Neuronal stem cell (in vitro differentiated cells): Measurements from ENCODE around the gene TM2D3.

Experiments used
- DNase-seq: peaks from one replicate; pipeline ENCODE4 v3.0.0-alpha.2; 2013; ENCODE audit warnings: low spot score
- H2AFZ ChIP-seq: one replicate; pipeline ENCODE4 v1.6.1; 2013; ENCODE audit warnings: mild to moderate bottlenecking, low read length, inconsistent platforms
- H2AK5ac ChIP-seq: 2 replicates; pipeline ENCODE4 v1.6.1; 2013; ENCODE audit warnings: low read depth, mild to moderate bottlenecking, inconsistent platforms, low read length, moderate library complexity, mixed read lengths
- H2BK120ac ChIP-seq: 2 replicates; pipeline ENCODE4 v1.6.1; 2013; ENCODE audit warnings: low read depth, mild to moderate bottlenecking, inconsistent platforms, low read length, moderate library complexity, mixed read lengths
- H2BK12ac ChIP-seq: one replicate; pipeline ENCODE4 v1.6.1; 2013; ENCODE audit warnings: low read length, inconsistent platforms
- H2BK15ac ChIP-seq: 2 replicates; pipeline ENCODE4 v1.6.1; 2013; ENCODE audit warnings: mild to moderate bottlenecking, low read length, inconsistent platforms, mixed read lengths
- H2BK5ac ChIP-seq: one replicate; pipeline ENCODE4 v1.6.1; 2013; ENCODE audit warnings: inconsistent platforms, mild to moderate bottlenecking, low read length, moderate library complexity
- H3K14ac ChIP-seq: one replicate; pipeline ENCODE4 v1.6.1; 2013; ENCODE audit warnings: low read length, inconsistent platforms
- H3K18ac ChIP-seq: 2 replicates; pipeline ENCODE4 v1.6.1; 2013; ENCODE audit warnings: low read length, inconsistent platforms
- H3K23ac ChIP-seq: 2 replicates; pipeline ENCODE4 v1.6.1; 2013; ENCODE audit warnings: low read depth, mild to moderate bottlenecking, mixed read lengths, low read length, inconsistent platforms; ENCODE audit not compliant: poor library complexity
- H3K27ac ChIP-seq: replicated peaks from 3 replicates; pipeline ENCODE4 v1.5.1; 2013; ENCODE audit warnings: low read length, inconsistent platforms
- H3K27me3 ChIP-seq, 3 experiments: 2 replicates each; pipeline ENCODE4 v1.6.1; 2013; ENCODE audit warnings: low read length in 3 of 3, mild to moderate bottlenecking in 2 of 3, inconsistent platforms in 1 of 3, low read depth in 1 of 3, mixed read lengths in 1 of 3, moderate library complexity in 1 of 3; ENCODE audit not compliant: control insufficient read depth in 3 of 3, insufficient read depth in 3 of 3
- H3K36me3 ChIP-seq, 2 donors: replicated peaks in 1 of 2; 2 replicates each; pipeline ENCODE4 v1.6.1; 2013; ENCODE audit warnings: low read length in 2 of 2; ENCODE audit not compliant: control insufficient read depth in 2 of 2, insufficient read depth in 2 of 2
- H3K4ac ChIP-seq: 2 replicates; pipeline ENCODE4 v1.6.1; 2013; ENCODE audit warnings: inconsistent platforms, mild to moderate bottlenecking, low read length, moderate library complexity
- H3K4me1 ChIP-seq, 2 donors: 1 replicate in 1 of 2; 2 replicates in 1 of 2; pipeline ENCODE4 v1.6.1; 2013; ENCODE audit warnings: low read length in 2 of 2, low read depth in 1 of 2; ENCODE audit not compliant: control insufficient read depth in 2 of 2, insufficient read depth in 1 of 2
- H3K4me2 ChIP-seq: one replicate; pipeline ENCODE4 v1.6.1; 2013; ENCODE audit warnings: mild to moderate bottlenecking, low read length, inconsistent platforms; ENCODE audit not compliant: insufficient read depth, poor library complexity, severe bottlenecking
- H3K4me3 ChIP-seq, 2 donors: 2 replicates each; pipeline ENCODE4 v1.5.1; 2013; ENCODE audit warnings: low read length in 2 of 2, mild to moderate bottlenecking in 2 of 2, inconsistent platforms in 1 of 2, moderate library complexity in 1 of 2
- H3K79me1 ChIP-seq: one replicate; pipeline ENCODE4 v1.6.1; 2013; ENCODE audit warnings: low read depth, mild to moderate bottlenecking, inconsistent platforms, low read length, moderate library complexity
- H3K9ac ChIP-seq: one replicate; pipeline ENCODE4 v1.6.1; 2013; ENCODE audit warnings: mild to moderate bottlenecking, low read depth, low read length, inconsistent platforms; ENCODE audit not compliant: poor library complexity
- H3K9me3 ChIP-seq, 2 donors: replicated peaks in 1 of 2; 2 replicates each; pipeline versions ENCODE3 to v1.6.1; 2013; ENCODE audit warnings: low read length in 2 of 2, mild to moderate bottlenecking in 2 of 2, inconsistent platforms in 1 of 2, low read depth in 1 of 2, mixed read lengths in 1 of 2, moderate library complexity in 1 of 2; ENCODE audit not compliant: control insufficient read depth in 2 of 2, insufficient read depth in 1 of 2
- H4K8ac ChIP-seq: one replicate; pipeline ENCODE4 v1.6.1; 2013; ENCODE audit warnings: low read depth, mild to moderate bottlenecking, inconsistent platforms, low read length, moderate library complexity
- H4K91ac ChIP-seq: one replicate; pipeline ENCODE4 v1.6.1; 2013; ENCODE audit warnings: low read length, low read depth, mild to moderate bottlenecking, inconsistent platforms; ENCODE audit not compliant: poor library complexity
- WGBS, 2 donors: extraction: QIAGEN DNeasy Blood & Tissue Kit; methylation state at CpG; one replicate each; pipeline ENCODE4 v1.1.7; 2013; ENCODE audit warnings: missing lambda C conversion rate in 2 of 2, mixed read lengths in 1 of 2; ENCODE audit not compliant: insufficient read length in 2 of 2, insufficient replicate concordance in 1 of 2; ENCODE audit errors: extremely low coverage in 2 of 2; 5-methylcytosine and 5-hydroxymethylcytosine counted together

TM2D3 gene

DNA sequence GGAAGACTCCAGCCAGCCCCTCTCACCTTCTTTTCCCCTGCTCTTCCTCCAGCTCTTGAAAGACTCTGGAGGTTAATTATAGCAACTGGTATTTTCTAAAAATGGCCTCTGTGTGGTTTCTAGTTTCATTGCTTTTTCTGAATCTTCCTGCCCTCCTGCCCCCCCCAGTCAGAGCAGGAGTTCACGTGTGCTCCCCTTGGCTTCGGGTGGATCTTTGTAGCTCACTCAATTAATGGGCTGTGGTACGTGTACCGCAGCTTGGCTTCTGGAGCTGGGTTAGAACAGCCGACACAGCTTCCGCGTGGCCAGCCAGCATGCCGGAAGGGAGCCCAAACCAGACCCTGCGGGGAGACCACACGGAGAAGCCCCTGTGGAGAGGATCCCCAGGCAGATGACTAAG lies 31.5 kb downstream of the TM2D3 start:
- Histone ChIP-seq H3K4ac (no peak overlapping the region), H3K79me1 (no peaks in the 10 kb centered on the region), H2BK5ac (no peak overlapping the region), H3K14ac (no peak overlapping the region), H2AFZ (no peak overlapping the region), H3K23ac (no peak overlapping the region), H3K9ac (no peak overlapping the region), H3K36me3 (peaks cover 0 to 2% of the 10 kb centered on the region in 2 donors), H3K9me3 (peaks cover 4 to 20% of the 10 kb centered on the region in 2 donors), H2BK15ac (no peak overlapping the region), H4K8ac (no peak overlapping the region), H3K4me3 (no peak overlapping the region), H2AK5ac (no peak overlapping the region), H3K18ac (no peak overlapping the region), H3K27me3 (no peaks in the 10 kb centered on the region), H4K91ac (no peak overlapping the region), H3K4me1 (peaks cover 10 to 11% of the 10 kb centered on the region in 2 donors), H3K27ac (no peak overlapping the region), H2BK120ac (no peak overlapping the region), H3K4me2 (no peak overlapping the region), H2BK12ac (no peak overlapping the region)
- WGBS, 2 donors, result no CpG with 5 or more reads among the region's 10 CpGs
- DNase-seq, result no peak

DNA sequence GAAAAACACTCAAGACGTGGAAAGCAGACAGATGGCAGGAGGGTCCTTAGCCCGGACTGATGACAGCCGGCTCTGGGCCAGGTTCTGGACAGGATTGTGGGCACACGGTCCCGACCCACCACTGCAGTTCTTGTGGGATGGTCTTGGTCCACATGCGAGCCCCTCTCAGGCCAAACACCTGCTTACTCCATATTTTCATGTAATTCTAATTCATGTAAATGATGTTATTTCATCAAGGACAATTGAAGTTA lies 32.6 kb downstream of the TM2D3 start:
- Histone ChIP-seq H3K27me3 (no peaks in the 10 kb centered on the region), H3K4ac (no peak overlapping the region), H3K4me1 (peaks cover 10 to 19% of the 10 kb centered on the region in 2 donors)

DNA sequence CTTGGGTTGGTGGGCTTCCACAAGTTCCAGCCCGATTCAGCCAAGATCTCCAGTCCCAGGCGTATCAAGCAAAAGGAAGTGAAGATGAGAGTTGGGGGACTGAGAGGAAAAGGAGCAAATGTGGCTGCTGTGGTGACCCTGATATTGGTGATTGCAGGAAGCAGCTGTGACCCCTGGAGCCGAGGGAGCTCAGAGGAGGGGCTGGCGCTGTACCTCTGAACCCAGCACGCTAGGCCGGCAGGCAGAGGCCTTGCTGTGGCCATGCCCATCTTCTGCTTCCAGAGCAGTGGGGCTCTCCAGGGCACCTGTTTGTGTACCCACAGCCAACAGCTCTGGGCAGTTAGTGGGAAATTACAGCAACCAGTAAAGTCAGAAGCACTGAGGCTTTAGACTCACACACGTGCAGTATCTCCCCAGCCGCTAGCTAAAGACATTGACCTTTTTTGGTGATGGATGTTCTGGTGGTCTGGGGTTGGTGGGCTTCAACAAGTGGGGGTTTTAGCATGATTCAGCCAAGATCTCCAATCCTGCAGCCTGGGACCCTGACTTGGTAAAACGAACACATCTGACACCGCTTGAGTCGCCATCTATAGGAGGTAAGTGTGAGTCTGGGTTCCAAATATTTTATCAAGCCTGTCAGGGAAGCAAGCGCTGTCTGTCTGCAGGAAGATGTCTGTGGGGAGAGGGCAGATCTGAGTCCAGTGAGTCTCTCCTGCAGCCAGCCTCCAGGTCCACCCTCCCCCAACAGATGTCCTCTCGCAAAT lies 33.1 kb downstream of the TM2D3 start:
- H2AK5ac ChIP-seq, result no peak overlapping the region
- peaks cover 2 to 12% of the 10 kb centered on the region in 2 donors for H3K9me3 ChIP-seq
- peak overlapping the region; percentile 65 for H3K18ac ChIP-seq
- H3K27me3 ChIP-seq, result no peaks in the 10 kb centered on the region
- no CpG with 5 or more reads among the region's 13 CpGs for WGBS, 2 donors
- H2BK120ac ChIP-seq, result no peak overlapping the region
- H4K8ac ChIP-seq, result no peak overlapping the region
- no peak overlapping the region for H4K91ac ChIP-seq
- H3K4me1 ChIP-seq, result peaks cover 13 to 24% of the 10 kb centered on the region in 2 donors
- H3K4me2 ChIP-seq, result no peak overlapping the region
- peak overlapping the region; percentile 36 for H2AFZ ChIP-seq
- peaks cover 0 to 2% of the 10 kb centered on the region in 2 donors for H3K36me3 ChIP-seq
- DNase-seq, result no peak
- peak overlapping the region; percentile 46 for H3K23ac ChIP-seq
- H3K27ac ChIP-seq, result no peak overlapping the region
- H3K79me1 ChIP-seq, result no peaks in the 10 kb centered on the region
- H3K14ac ChIP-seq, result no peak overlapping the region
- H3K4ac ChIP-seq, result no peak overlapping the region
- no peak overlapping the region for H2BK15ac ChIP-seq
- H3K9ac ChIP-seq, result no peak overlapping the region
- H2BK5ac ChIP-seq, result no peak overlapping the region
- H3K4me3 ChIP-seq, result no peak overlapping the region
- peak overlapping the region; percentile 79 for H2BK12ac ChIP-seq

More for the DNA sequence above, 32.6 kb downstream of the TM2D3 start:
- Histone ChIP-seq H3K9ac (no peak overlapping the region), H2BK15ac (no peak overlapping the region), H3K14ac (no peak overlapping the region), H2BK12ac (peak overlapping the region; percentile 79), H3K36me3 (peaks cover 0 to 2% of the 10 kb centered on the region in 2 donors), H3K9me3 (peaks cover 2 to 15% of the 10 kb centered on the region in 2 donors), H2BK120ac (no peak overlapping the region), H4K8ac (no peak overlapping the region), H4K91ac (no peak overlapping the region), H3K4me2 (no peak overlapping the region), H2BK5ac (no peak overlapping the region), H3K4me3 (no peak overlapping the region), H2AK5ac (no peak overlapping the region), H2AFZ (no peak overlapping the region), H3K18ac (peak overlapping the region; percentile 65), H3K23ac (peak overlapping the region; percentile 46), H3K79me1 (no peaks in the 10 kb centered on the region), H3K27ac (no peak overlapping the region)
- DNase-seq, result no peak
- WGBS, 2 donors, result no CpG with 5 or more reads among the region's 6 CpGs

DNA sequence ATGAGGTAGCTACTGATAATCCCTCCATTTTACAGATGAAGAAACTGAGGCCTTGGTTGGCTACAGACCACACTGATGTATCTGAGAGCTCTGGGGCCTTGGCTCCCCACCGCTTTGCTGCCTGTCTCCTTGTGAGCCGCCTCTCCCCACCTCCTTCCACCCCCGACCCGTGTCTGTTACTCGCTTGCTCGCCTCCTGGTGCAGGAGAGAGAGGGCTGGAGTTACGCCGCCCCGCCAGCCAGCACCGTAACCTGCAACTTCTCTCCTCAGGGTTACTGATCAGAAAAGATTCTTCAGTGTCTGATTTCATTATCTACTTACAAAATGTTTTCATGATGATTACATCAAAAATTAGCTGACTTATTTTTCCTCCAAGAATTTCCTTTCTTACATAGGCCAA lies 34.1 kb downstream of the TM2D3 start:
- Histone ChIP-seq H3K79me1 (no peaks in the 10 kb centered on the region), H2BK15ac (no peak overlapping the region), H3K18ac (no peak overlapping the region), H3K4me3 (no peak overlapping the region), H2BK5ac (no peak overlapping the region), H3K9ac (no peak overlapping the region), H2AK5ac (no peak overlapping the region), H4K91ac (no peak overlapping the region), H3K27ac (no peak overlapping the region), H2AFZ (peak overlapping the region; percentile 36), H2BK120ac (no peak overlapping the region), H3K9me3 (peaks cover 0 to 5% of the 10 kb centered on the region in 2 donors), H3K14ac (no peak overlapping the region), H3K4me2 (no peak overlapping the region), H3K4ac (no peak overlapping the region), H3K27me3 (no peaks in the 10 kb centered on the region), H3K23ac (no peak overlapping the region), H3K4me1 (peaks cover 17 to 30% of the 10 kb centered on the region in 2 donors), H2BK12ac (no peak overlapping the region), H3K36me3 (no peaks in the 10 kb centered on the region), H4K8ac (no peak overlapping the region)
- no peak for DNase-seq
- no CpG with 5 or more reads among the region's 10 CpGs for WGBS, 2 donors
